ENCODE data around the gene DYNC2I2. TPM values are rescaled to one million over a fixed set of nuclear protein-coding genes. Genes with fewer than 3 reads are reported as not detected.
"Not testable (repeated sequence)": the region's sequence is repeated elsewhere in the genome, so short reads cannot be mapped to it uniquely, and the experiment has no call there.

The DYNC2I2 gene
- total RNA-seq, 1 donor from 2014 or later = 45.9 TPM

GRCh38 chr9:128648206-128648605 lies 8.4 kb downstream of the DYNC2I2 start:
- not testable (repeated sequence) for H3K4me3 ChIP-seq; H3K9ac ChIP-seq; H3K36me3 ChIP-seq; H3K27me3 Mint-ChIP-seq (ENCODE audit: insufficient read depth, low read depth); H3K9me3 Mint-ChIP-seq; H3F3A ChIP-seq (ENCODE audit: low read depth); H3K9me3 ChIP-seq (ENCODE audit: low read depth); H3K4me3 Mint-ChIP-seq; H3K4me2 ChIP-seq; H2AFZ ChIP-seq (replicated peaks); H3K4me1 ChIP-seq; H3K27ac ChIP-seq; H3K27ac Mint-ChIP-seq; H3K27me3 ChIP-seq
- Histone ChIP-seq H4K20me1 (ENCODE audit: low read depth) (peaks cover 46% of the 10 kb centered on the region), H3K79me2 (ENCODE audit: low read depth) (peaks cover 69% of the 10 kb centered on the region)
- Mint-ChIP-seq H3K36me3 (peaks cover 16% of the 10 kb centered on the region), H3K4me1 (peaks cover 21% of the 10 kb centered on the region)
- peak; percentile 42 for DNase-seq (ENCODE audit: low spot score)
- TF ChIP-seq CTCF (IDR thresholded peaks at IDR 0.05) = peak; percentile 42

GRCh38 chr9:128643519-128644300 lies 12.9 kb downstream of the DYNC2I2 start:
- no peak for TF ChIP-seq EZH2phosphoT487 (IDR thresholded peaks at IDR 0.05)
- TF ChIP-seq EZH2 (IDR thresholded peaks at IDR 0.05) = no peak
- no peak for TF ChIP-seq CTCF (IDR thresholded peaks at IDR 0.05)
- Histone ChIP-seq H3K79me2 (ENCODE audit: low read depth) (peaks cover 64% of the 10 kb centered on the region), H3K9me3 (ENCODE audit: low read depth) (no peaks in the 10 kb centered on the region), H3F3A (ENCODE audit: low read depth) (peaks cover 9% of the 10 kb centered on the region), H3K27me3 (no peaks in the 10 kb centered on the region), H3K4me3 (no peak overlapping the region), H4K20me1 (ENCODE audit: low read depth) (peaks cover 53% of the 10 kb centered on the region), H2AFZ (replicated peaks) (no peak overlapping the region), H3K27ac (no peak overlapping the region), H3K36me3 (no peaks in the 10 kb centered on the region), H3K4me2 (no peak overlapping the region), H3K4me1 (no peaks in the 10 kb centered on the region), H3K9ac (no peak overlapping the region)
- Mint-ChIP-seq H3K27me3 (ENCODE audit: insufficient read depth, low read depth) (peaks cover 2% of the 10 kb centered on the region), H3K9me3 (no peaks in the 10 kb centered on the region), H3K4me1 (peaks cover 20% of the 10 kb centered on the region), H3K36me3 (peaks cover 23% of the 10 kb centered on the region), H3K27ac (peak overlapping the region; percentile 37), H3K4me3 (no peak overlapping the region)
- DNase-seq (ENCODE audit: low spot score) = no peak

- TF ChIP-seq EZH2phosphoT487 (IDR thresholded peaks at IDR 0.05) (no peak), EZH2 (IDR thresholded peaks at IDR 0.05) (no peak), CTCF (IDR thresholded peaks at IDR 0.05) (no peak)
- no peaks in the 10 kb centered on the region for H3K4me1 ChIP-seq
- peak overlapping the region; percentile 35 for H3K27ac Mint-ChIP-seq
Observed at GRCh38 chr9:128642675-128643245, 13.9 kb downstream of the DYNC2I2 start.

More at GRCh38 chr9:128642675-128643245, 13.9 kb downstream of the DYNC2I2 start:
- Histone ChIP-seq H2AFZ (replicated peaks) (no peak overlapping the region), H3K79me2 (ENCODE audit: low read depth) (peaks cover 55% of the 10 kb centered on the region), H3K4me2 (no peak overlapping the region), H3K27me3 (no peaks in the 10 kb centered on the region), H3F3A (ENCODE audit: low read depth) (peaks cover 9% of the 10 kb centered on the region), H4K20me1 (ENCODE audit: low read depth) (peaks cover 49% of the 10 kb centered on the region), H3K36me3 (no peaks in the 10 kb centered on the region), H3K4me3 (no peak overlapping the region), H3K27ac (no peak overlapping the region), H3K9ac (peak overlapping the region; percentile 49), H3K9me3 (ENCODE audit: low read depth) (no peaks in the 10 kb centered on the region)
- Mint-ChIP-seq H3K4me3 (no peak overlapping the region), H3K36me3 (peaks cover 26% of the 10 kb centered on the region), H3K9me3 (no peaks in the 10 kb centered on the region), H3K27me3 (ENCODE audit: insufficient read depth, low read depth) (peaks cover 2% of the 10 kb centered on the region), H3K4me1 (peaks cover 20% of the 10 kb centered on the region)
- DNase-seq (ENCODE audit: low spot score) = no peak

Measured in neural progenitor cell (in vitro differentiated cells).